ENCODE measurements around the gene SH3GL2.

SH3GL2 gene

GRCh38 chr9:17730899-17731298 is 152.0 kb downstream of the SH3GL2 start:
- TF ChIP-seq ZNF565 (CRISPR knock-in tag; conservative IDR thresholded peaks at IDR 0.05; ENCODE audit: low read depth): no peak
- TF ChIP-seq PATZ1 (CRISPR knock-in tag; IDR thresholded peaks at IDR 0.05; ENCODE audit: borderline replicate concordance): no peak
- no peak for TF ChIP-seq BACH2 (CRISPR knock-in tag; IDR thresholded peaks at IDR 0.05; ENCODE audit: borderline replicate concordance)
- TF ChIP-seq RARB (CRISPR knock-in tag; IDR thresholded peaks at IDR 0.05): no peak
- TF ChIP-seq CSRNP3 (CRISPR knock-in tag; IDR thresholded peaks at IDR 0.05): no peak
- no peak for TF ChIP-seq CREB5 (CRISPR knock-in tag; IDR thresholded peaks at IDR 0.05; ENCODE audit: low read depth)
- no peak for TF ChIP-seq ZFP3 (CRISPR knock-in tag; IDR thresholded peaks at IDR 0.05)
- TF ChIP-seq TOX (CRISPR knock-in tag; IDR thresholded peaks at IDR 0.05; ENCODE audit: borderline replicate concordance): no peak
- TF ChIP-seq OSR1 (CRISPR knock-in tag; IDR thresholded peaks at IDR 0.05): no peak
- no peak for TF ChIP-seq ZNF70 (CRISPR knock-in tag; IDR thresholded peaks at IDR 0.05)
- TF ChIP-seq TCF4 (CRISPR knock-in tag; IDR thresholded peaks at IDR 0.05; ENCODE audit: borderline replicate concordance): no peak
- no peak for TF ChIP-seq PPARA (CRISPR knock-in tag; IDR thresholded peaks at IDR 0.05; ENCODE audit: borderline replicate concordance)
- TF ChIP-seq GLIS3 (CRISPR knock-in tag; IDR thresholded peaks at IDR 0.05): no peak
- no peak for TF ChIP-seq ZFP30 (CRISPR knock-in tag; IDR thresholded peaks at IDR 0.05)
- no peak for TF ChIP-seq POU6F1 (CRISPR knock-in tag; IDR thresholded peaks at IDR 0.05; ENCODE audit: borderline replicate concordance, low read depth)
- TF ChIP-seq ZNF8 (CRISPR knock-in tag; IDR thresholded peaks at IDR 0.05): no peak
- no peak for ATAC-seq

- no peak for TF ChIP-seq SNAI2 (CRISPR knock-in tag; IDR thresholded peaks at IDR 0.05)
- TF ChIP-seq TSHZ2 (CRISPR knock-in tag; IDR thresholded peaks at IDR 0.05): no peak
- no peak for TF ChIP-seq OSR1 (CRISPR knock-in tag; IDR thresholded peaks at IDR 0.05)
- TF ChIP-seq ARNTL (CRISPR knock-in tag; IDR thresholded peaks at IDR 0.05; ENCODE audit: borderline replicate concordance, low read depth): no peak
- no peak for TF ChIP-seq ISL1 (CRISPR knock-in tag; IDR thresholded peaks at IDR 0.05)
- TF ChIP-seq CREB5 (CRISPR knock-in tag; IDR thresholded peaks at IDR 0.05; ENCODE audit: low read depth): no peak
- no peak for TF ChIP-seq ZNF8 (CRISPR knock-in tag; IDR thresholded peaks at IDR 0.05)
- TF ChIP-seq ZC3H10 (CRISPR knock-in tag; IDR thresholded peaks at IDR 0.05): no peak
- no peak for TF ChIP-seq ZFP30 (CRISPR knock-in tag; IDR thresholded peaks at IDR 0.05)
- TF ChIP-seq RARB (CRISPR knock-in tag; IDR thresholded peaks at IDR 0.05): no peak
- no peak for TF ChIP-seq TCF4 (CRISPR knock-in tag; IDR thresholded peaks at IDR 0.05; ENCODE audit: borderline replicate concordance)
- TF ChIP-seq ESRRG (CRISPR knock-in tag; IDR thresholded peaks at IDR 0.05): no peak
- no peak for TF ChIP-seq ZNF70 (CRISPR knock-in tag; IDR thresholded peaks at IDR 0.05)
- TF ChIP-seq GLIS3 (CRISPR knock-in tag; IDR thresholded peaks at IDR 0.05): no peak
- TF ChIP-seq CSDC2 (CRISPR knock-in tag; IDR thresholded peaks at IDR 0.05): no peak
- TF ChIP-seq CSRNP3 (CRISPR knock-in tag; IDR thresholded peaks at IDR 0.05): no peak
- ATAC-seq: no peak
Measured at GRCh38 chr9:17731308-17731707, 152.4 kb downstream of the SH3GL2 start.
